IPS DF 6.9 (cell line): ENCODE results near the gene SUSD6.

Experiments used
- DNase-seq: peaks from one replicate; pipeline ENCODE4 v3.0.0-alpha.2; 2013; ENCODE audit warnings: low read depth, low spot score
- H3K27ac ChIP-seq: one replicate; pipeline ENCODE4 v1.5.1; 2013; ENCODE audit warnings: low read length, control low read depth
- H3K27me3 ChIP-seq: 2 replicates; pipeline ENCODE4 v1.6.1; 2013; ENCODE audit warnings: mild to moderate bottlenecking, low read length; ENCODE audit not compliant: control insufficient read depth, insufficient read depth
- H3K36me3 ChIP-seq: 2 replicates; pipeline ENCODE4 v1.6.1; 2013; ENCODE audit warnings: low read length; ENCODE audit not compliant: control insufficient read depth, insufficient read depth
- H3K4me1 ChIP-seq: 2 replicates; pipeline ENCODE4 v1.6.1; 2013; ENCODE audit warnings: low read length; ENCODE audit not compliant: control insufficient read depth, insufficient read depth
- H3K4me3 ChIP-seq: 2 replicates; pipeline ENCODE4 v1.5.1; 2013; ENCODE audit warnings: mild to moderate bottlenecking, low read length
- H3K9me3 ChIP-seq: 2 replicates; pipeline ENCODE4 v1.6.1; 2013; ENCODE audit warnings: low read length, inconsistent platforms; ENCODE audit not compliant: control insufficient read depth, insufficient read depth
- WGBS: extraction: QIAGEN DNeasy Blood & Tissue Kit; methylation state at CpG from one replicate; pipeline ENCODE4 v1.1.7; 2013; ENCODE audit warnings: mixed read lengths, missing lambda C conversion rate; ENCODE audit not compliant: insufficient read length, insufficient coverage; 5-methylcytosine and 5-hydroxymethylcytosine counted together

Gene SUSD6

GRCh38 chr14:69620211-69620611 lies 8.8 kb downstream of the SUSD6 start:
- Histone ChIP-seq H3K27ac (no peak overlapping the region), H3K36me3 (no peaks in the 10 kb centered on the region), H3K27me3 (no peaks in the 10 kb centered on the region), H3K4me1 (no peaks in the 10 kb centered on the region), H3K9me3 (no peaks in the 10 kb centered on the region), H3K4me3 (no peak overlapping the region)
- no peak for DNase-seq
- 100% methylated on average over 3 of the region's 5 CpGs for WGBS

GRCh38 chr14:69620981-69621380 lies 9.6 kb downstream of the SUSD6 start:
- DNase-seq, result no peak
- Histone ChIP-seq H3K9me3 (no peaks in the 10 kb centered on the region), H3K4me3 (no peak overlapping the region), H3K27me3 (no peaks in the 10 kb centered on the region), H3K36me3 (no peaks in the 10 kb centered on the region), H3K27ac (no peak overlapping the region), H3K4me1 (no peaks in the 10 kb centered on the region)
- WGBS, result no CpG with 5 or more reads among the region's 2 CpGs

- Histone ChIP-seq H3K36me3 (no peaks in the 10 kb centered on the region), H3K9me3 (no peaks in the 10 kb centered on the region), H3K4me3 (no peak overlapping the region), H3K27me3 (no peaks in the 10 kb centered on the region), H3K27ac (no peak overlapping the region), H3K4me1 (no peaks in the 10 kb centered on the region)
- DNase-seq, result no peak
- WGBS, result no CpG with 5 or more reads among the region's 4 CpGs
Measured at GRCh38 chr14:69624136-69624535, 12.7 kb downstream of the SUSD6 start.

GRCh38 chr14:69625299-69626131 lies 14.1 kb downstream of the SUSD6 start:
- Histone ChIP-seq H3K9me3 (no peaks in the 10 kb centered on the region), H3K27me3 (no peaks in the 10 kb centered on the region), H3K4me3 (no peak overlapping the region), H3K27ac (no peak overlapping the region), H3K4me1 (no peaks in the 10 kb centered on the region), H3K36me3 (no peaks in the 10 kb centered on the region)
- no CpG with 5 or more reads among the region's 11 CpGs for WGBS
- DNase-seq, result no peak

- no peak for DNase-seq
- Histone ChIP-seq H3K4me1 (no peaks in the 10 kb centered on the region), H3K9me3 (no peaks in the 10 kb centered on the region), H3K4me3 (no peak overlapping the region), H3K27ac (no peak overlapping the region), H3K27me3 (no peaks in the 10 kb centered on the region), H3K36me3 (no peaks in the 10 kb centered on the region)
- WGBS, result no CpG with 5 or more reads among the region's 5 CpGs
Measured at GRCh38 chr14:69626132-69626500, 14.7 kb downstream of the SUSD6 start.

- H3K36me3 ChIP-seq, result no peaks in the 10 kb centered on the region
- no peak overlapping the region for H3K4me3 ChIP-seq
Measured at GRCh38 chr14:69629225-69630127, 18.1 kb downstream of the SUSD6 start.

GRCh38 chr14:69630360-69630759 lies 19.0 kb downstream of the SUSD6 start:
- WGBS, result no CpG with 5 or more reads among the region's 2 CpGs
- no peaks in the 10 kb centered on the region for H3K9me3 ChIP-seq
- DNase-seq, result no peak
- H3K27me3 ChIP-seq, result no peaks in the 10 kb centered on the region
- H3K4me1 ChIP-seq, result no peaks in the 10 kb centered on the region; the same call in 1 of the 2 replicates
- no peaks in the 10 kb centered on the region for H3K36me3 ChIP-seq
- no peak overlapping the region for H3K27ac ChIP-seq
- no peak overlapping the region for H3K4me3 ChIP-seq

More at GRCh38 chr14:69629225-69630127, 18.1 kb downstream of the SUSD6 start:
- no peak for DNase-seq
- no peaks in the 10 kb centered on the region; the same call in 1 of the 2 replicates for H3K4me1 ChIP-seq
- no peak overlapping the region for H3K27ac ChIP-seq
- H3K9me3 ChIP-seq, result no peaks in the 10 kb centered on the region
- no peaks in the 10 kb centered on the region for H3K27me3 ChIP-seq
- WGBS, result no CpG with 5 or more reads among the region's 9 CpGs

- DNase-seq, result no peak
- H3K27ac ChIP-seq, result no peak overlapping the region
Measured at GRCh38 chr14:69631509-69631908, 20.1 kb downstream of the SUSD6 start.

GRCh38 chr14:69632164-69632563 lies 20.8 kb downstream of the SUSD6 start:
- Histone ChIP-seq H3K4me1 (peaks cover 2% of the 10 kb centered on the region; the same call in 1 of the 2 replicates), H3K27me3 (no peaks in the 10 kb centered on the region), H3K4me3 (no peak overlapping the region), H3K9me3 (no peaks in the 10 kb centered on the region), H3K27ac (no peak overlapping the region), H3K36me3 (no peaks in the 10 kb centered on the region)
- DNase-seq, result no peak
- WGBS, result no CpG with 5 or more reads among the region's 4 CpGs

More at GRCh38 chr14:69631509-69631908, 20.1 kb downstream of the SUSD6 start:
- Histone ChIP-seq H3K9me3 (no peaks in the 10 kb centered on the region), H3K4me1 (peaks cover 2% of the 10 kb centered on the region; the same call in 1 of the 2 replicates), H3K36me3 (no peaks in the 10 kb centered on the region), H3K27me3 (no peaks in the 10 kb centered on the region), H3K4me3 (no peak overlapping the region)
- WGBS, result no CpG with 5 or more reads among the region's 4 CpGs

- Histone ChIP-seq H3K4me1 (peaks cover 7% of the 10 kb centered on the region), H3K9me3 (no peaks in the 10 kb centered on the region), H3K27ac (no peak overlapping the region), H3K4me3 (no peak overlapping the region), H3K36me3 (no peaks in the 10 kb centered on the region), H3K27me3 (no peaks in the 10 kb centered on the region)
- no CpG with 5 or more reads among the region's 6 CpGs for WGBS
- no peak for DNase-seq
Measured at GRCh38 chr14:69632593-69633151, 21.3 kb downstream of the SUSD6 start.
